Activated naive CD4-positive, alpha-beta T cell treated with anti-CD3 and anti-CD28 coated beads, Interleukin-2, amount 50 U/mL, for 16 hours (primary cell): ENCODE results near the gene DOCK7.

Experiments
- DNase-seq: peaks from one replicate; pipeline ENCODE4 v3.0.0-alpha.2; 2020

Gene DOCK7

DNA sequence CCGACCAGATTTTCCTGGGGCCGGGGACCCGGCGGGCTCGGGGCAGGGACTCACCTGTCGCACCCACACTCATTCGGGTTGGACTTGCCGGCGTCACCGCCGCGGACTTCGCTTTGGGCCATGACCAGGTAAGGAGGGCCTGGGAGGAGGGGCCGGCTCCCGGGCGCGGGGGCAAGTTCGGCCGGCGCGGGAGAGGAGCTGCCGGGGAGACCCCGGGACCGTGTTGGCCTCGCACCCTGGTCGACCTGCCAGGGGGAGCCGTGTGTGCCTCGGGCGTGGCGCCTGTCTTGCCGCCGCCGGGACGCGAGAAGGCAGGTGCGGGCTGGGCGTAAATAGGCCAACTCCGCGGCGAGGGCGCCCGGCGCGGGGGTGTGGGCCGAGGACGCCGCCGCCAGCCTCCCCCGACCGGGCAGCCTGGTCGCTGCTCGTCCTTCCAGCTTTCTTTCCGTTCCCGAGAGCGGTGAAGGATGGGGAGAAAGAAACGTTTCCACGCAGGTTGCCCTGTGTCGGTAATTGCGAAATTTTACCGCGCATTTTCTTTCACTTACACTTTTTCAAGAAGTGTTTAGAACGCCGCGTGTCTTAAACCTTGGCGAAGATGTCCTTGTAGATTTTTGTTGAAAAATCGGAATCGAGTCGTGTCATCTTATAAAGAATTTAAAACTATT is 250.8 kb downstream of the DOCK7 start:
- DNase-seq: peak; percentile 47

GRCh38 chr1:62436466-62437272 is 251.5 kb downstream of the DOCK7 start, which contains the start of gene USP1:
Gene USP1 (plus strand): TSS chr1:62437049. CDS start chr1:62439868, 2,819 bp downstream.
- peak; percentile 98 for DNase-seq

GRCh38 chr1:62436039-62436465 is 252.1 kb downstream of the DOCK7 start:
- DNase-seq: peak; percentile 97

DNA sequence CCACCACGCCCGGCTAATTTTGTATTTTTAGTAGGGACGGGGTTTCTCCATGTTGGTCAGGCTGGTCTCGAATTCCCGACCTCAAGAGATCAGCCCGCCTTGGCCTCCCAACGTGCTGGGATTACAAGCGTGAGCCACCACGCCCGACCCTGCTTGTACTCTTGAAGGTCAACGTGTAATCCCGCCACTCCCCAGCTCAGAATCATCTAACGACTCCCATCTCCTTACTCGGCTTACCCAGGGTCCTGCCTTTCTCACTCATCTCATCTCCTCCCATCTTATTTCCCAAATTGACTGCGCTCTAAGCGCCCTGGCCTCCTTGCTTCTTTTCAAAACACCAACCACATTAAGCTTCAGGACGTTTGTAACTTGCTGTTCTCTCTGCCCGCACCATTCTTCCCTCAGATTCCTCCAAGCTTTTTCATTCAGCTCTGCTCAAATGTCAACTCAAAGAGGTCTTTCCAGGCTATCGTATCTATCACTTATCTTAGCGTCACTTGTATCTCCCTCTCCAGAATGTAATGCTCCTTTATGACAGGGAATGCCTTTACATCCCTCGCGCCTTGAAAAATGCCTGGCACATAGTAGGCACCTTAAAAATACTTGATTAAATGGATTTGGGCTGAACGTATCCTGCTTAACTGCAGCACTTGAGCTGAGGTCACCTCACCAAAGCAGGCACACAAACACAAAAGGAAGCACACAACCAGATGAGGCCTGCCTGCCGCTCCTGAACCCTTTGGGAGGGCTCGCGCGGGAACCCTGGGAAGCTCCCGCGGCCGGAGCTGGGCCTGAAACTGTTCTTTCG is 252.8 kb downstream of the DOCK7 start:
- no peak for DNase-seq

GRCh38 chr1:62434618-62435001 is 253.6 kb downstream of the DOCK7 start:
- no peak for DNase-seq

GRCh38 chr1:62433861-62434617 is 254.1 kb downstream of the DOCK7 start:
- DNase-seq: no peak

- DNase-seq: no peak
These were observed 258.6 kb downstream of the DOCK7 start for GRCh38 chr1:62429581-62429980.

DNA sequence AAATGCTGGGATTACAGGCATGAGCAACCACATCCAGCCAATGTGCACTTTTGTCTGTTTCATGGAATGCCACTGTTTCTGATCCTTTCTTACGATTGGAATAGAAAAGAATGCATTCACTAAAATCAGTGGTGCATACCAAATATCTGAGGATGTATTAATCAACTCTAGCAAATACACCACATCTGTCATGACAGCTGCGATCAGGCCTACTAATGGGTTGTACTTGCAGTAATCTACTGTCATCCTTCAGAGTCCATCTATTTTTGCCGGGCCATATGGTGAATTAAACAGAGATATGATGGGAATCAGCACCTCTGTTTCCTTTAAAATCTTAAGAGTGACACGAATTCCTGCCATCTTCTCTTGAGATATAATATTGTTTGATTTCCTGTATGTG is 259.8 kb downstream of the DOCK7 start:
- DNase-seq: no peak

DNA sequence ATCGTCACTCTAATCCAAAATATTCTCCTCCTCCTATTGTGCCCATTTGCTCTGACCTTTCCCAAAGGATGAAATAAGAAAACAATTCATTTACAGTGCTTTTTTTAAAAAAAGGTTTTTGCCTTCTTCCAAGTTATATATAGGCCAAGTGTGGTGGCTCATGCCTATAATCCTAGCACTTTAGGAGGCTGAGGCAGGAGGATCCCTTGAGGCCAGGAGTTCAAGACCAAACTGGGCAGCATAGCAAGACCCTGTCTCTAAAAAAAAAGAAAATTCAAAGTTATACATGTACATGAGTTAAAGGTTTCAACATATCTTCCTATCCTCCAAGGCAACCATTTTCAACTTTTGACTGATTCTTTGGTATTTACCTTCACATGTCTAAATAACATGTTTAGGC is 261.4 kb downstream of the DOCK7 start:
- no peak for DNase-seq

DNA sequence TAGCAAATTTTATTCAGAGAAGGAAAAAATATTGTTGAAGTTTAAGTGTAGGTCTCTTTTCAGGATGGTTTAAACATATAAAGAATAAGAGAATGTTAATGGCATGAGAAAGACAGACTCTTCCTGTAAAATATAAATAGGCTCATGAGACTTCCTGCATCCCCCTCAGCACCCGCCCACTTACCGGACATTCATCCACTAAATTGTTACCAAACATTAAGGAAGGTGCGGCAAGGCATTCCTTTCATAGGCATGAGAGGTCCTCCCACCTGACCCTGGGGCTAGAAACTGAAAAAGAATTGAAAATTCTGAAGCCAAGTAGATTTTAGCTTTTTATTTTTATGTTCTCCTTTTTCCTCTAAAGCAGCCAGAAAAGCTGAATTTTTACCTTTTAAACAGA is 261.9 kb downstream of the DOCK7 start:
- no peak for DNase-seq

DNA sequence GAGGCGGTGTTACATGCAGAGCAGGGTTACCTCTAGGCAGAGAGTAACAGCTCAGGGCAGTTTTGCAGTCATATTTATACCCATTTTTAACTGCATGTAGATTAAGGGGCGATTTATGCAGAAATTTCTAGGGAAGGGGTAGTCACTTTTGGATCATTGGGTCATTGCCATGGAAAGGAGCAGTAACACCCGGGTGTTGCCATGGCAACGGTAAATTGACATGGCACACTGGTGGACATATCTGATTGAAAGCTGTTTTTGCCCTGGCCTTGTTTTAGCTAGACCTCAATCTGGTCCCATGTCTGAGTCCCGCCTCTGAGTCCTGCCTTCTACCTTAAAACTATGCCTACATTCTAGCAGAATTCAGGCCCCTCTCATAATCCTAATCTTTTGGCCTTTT is 263.1 kb downstream of the DOCK7 start:
- no peak for DNase-seq

DNA sequence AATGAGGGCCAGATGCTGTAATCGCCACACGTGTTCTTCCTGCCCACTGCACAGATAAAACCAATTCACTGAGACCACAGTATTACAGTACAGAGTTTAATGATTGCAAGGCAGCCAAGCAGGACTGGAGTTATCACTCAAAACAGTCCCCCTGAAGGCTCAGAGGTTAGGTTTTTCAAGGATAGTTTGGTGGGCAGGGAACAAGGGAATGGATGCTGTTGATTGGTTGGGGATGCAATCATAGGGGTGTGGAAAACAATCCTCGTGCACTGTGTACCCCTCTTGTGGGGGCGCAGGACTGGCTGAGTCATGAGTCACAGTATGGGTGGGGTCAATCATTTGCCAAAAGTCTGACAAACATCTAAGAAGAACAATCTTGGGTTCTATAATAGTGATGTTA is 263.8 kb downstream of the DOCK7 start:
- no peak for DNase-seq

DNA sequence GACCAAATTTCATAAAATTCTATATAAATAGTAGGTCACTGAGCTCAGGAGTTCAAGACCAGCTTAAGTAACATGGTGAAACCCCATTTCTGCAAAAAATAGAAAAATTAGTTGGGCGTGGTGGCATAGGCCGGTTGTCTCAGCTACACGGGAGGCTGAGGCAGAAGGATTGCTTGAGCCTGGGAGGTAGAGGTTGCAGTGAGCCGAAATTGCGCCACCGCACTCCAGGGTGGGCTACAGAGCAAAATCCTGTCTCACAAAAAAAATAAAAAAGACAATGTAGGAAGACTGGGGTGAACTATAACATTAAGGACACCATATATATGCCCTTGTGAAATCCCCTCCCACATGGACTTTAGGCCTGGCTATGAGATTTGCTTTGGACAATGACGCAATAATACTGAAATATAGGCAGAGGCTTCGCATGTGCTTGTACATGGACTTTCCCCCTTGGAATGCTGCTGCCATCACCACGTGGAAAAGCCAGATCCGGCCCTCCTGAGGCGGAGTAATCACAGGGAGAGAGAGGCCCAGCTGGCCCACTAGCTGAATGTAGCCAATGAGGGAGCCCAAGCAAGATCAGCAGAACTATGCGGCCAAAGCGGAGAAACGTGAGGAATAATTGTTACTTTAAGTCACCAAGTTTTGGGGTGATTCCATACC is 264.5 kb downstream of the DOCK7 start:
- DNase-seq: no peak

DNA sequence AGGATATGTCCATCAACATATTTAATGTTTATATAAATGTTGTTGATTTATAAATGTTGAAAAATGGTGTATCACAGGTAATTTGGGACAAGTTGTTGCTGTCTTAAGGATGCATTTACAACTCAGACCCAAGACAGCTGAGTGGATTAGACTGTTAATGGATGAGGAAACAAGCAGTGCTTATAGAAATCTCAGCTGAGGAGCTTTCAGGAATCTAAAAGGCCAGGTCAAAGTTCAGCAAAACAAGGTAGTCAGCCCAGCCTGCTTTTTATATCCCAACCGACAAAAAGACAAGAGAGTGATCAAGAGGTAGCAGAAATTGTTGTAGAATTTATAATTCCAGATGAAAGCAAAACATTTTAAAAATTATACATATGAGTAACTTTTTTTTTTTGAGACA is 268.0 kb downstream of the DOCK7 start:
- DNase-seq: no peak

- no peak for DNase-seq
These were observed 270.7 kb downstream of the DOCK7 start for GRCh38 chr1:62417351-62417999.

- DNase-seq: no peak
These were observed 272.5 kb downstream of the DOCK7 start for GRCh38 chr1:62415687-62416086.

- no peak for DNase-seq
These were observed 280.7 kb downstream of the DOCK7 start for GRCh38 chr1:62407398-62408009.

GRCh38 chr1:62406576-62406975 is 281.6 kb downstream of the DOCK7 start:
- no peak for DNase-seq

DNA sequence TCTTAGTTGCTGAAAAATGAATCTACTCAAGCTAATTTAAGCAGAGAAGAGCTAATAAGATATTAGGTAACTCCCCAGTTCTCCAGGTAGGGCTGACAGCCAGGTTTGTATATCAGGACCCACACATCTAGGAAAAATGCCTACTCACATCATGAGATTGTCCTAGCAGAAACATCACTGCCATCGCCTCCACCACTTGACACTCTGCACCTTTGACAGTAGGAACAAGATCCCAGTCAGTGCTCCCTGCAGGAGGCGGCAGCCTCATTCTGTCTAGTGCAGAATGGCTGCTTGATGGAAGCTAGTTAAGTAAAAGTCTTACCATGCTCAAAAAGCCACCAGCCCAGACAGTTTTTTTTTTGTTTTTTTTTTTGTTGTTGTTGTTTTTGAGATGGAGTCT is 282.9 kb downstream of the DOCK7 start:
- DNase-seq: no peak
